K562 (cell line): ENCODE data around the gene GANAB. TPM values are rescaled to one million over a fixed set of nuclear protein-coding genes. Genes with fewer than 3 reads are reported as not detected.

ENCODE experiments used
- ATAC-seq: fragments of 200-7000 bp; cut with Tn5 transposase; 3 replicates; pipeline ENCODE4 v1.9.1; 2020; ENCODE audit warnings: moderate library complexity
- BruUV-seq: library from RNA; stranded (reverse); fragments of 400-500 nt; replicated peaks from 2 replicates; lab custom pipeline; 2021; lab: Mats Ljungman, UMichigan
- CTCF ChIA-PET: fragments of 300-600 bp; formaldehyde crosslinking; extraction: SDS; loops from one replicate; lab custom pipeline; 2021; ENCODE audit warnings: low intra/inter-chr PET ratio; lab: Yijun Ruan, JAX
- POLR2A ChIA-PET: fragments of 300-600, 350-650 bp; sonication (Branson Sonifier 250); formaldehyde crosslinking; extraction: SDS; loops from one replicate; lab custom pipeline; 2021; ENCODE audit warnings: antibody characterized with exemption, inconsistent platforms; lab: Yijun Ruan, JAX
- DNase-seq, 4 experiments: peaks; one replicate each; pipeline versions ENCODE4 v3.0.0 to v3.0.0-alpha.2; 2011 to 2018; ENCODE audit warnings: low spot score in 3 of 4, mixed read lengths in 3 of 4; ENCODE audit errors: extremely low read depth in 1 of 4
- FAIRE-seq: peaks from 2 replicates; lab custom pipeline; 2011; peaks lifted over from hg19 to GRCh38; lab: Jason Lieb, UNC
- H2AFZ ChIP-seq: 2 replicates; pipeline ENCODE4 v1.6.0; 2011; ENCODE audit warnings: low read depth, low read length, control low read depth, inconsistent platforms
- H3K27ac ChIP-seq: fragments of 200-600 bp; 3 replicates; pipeline ENCODE4 v1.8.0; 2011; ENCODE audit warnings: low read depth, mild to moderate bottlenecking, control low read depth, inconsistent platforms, low read length, moderate library complexity, mixed read lengths; ENCODE audit errors: extremely low read depth
- H3K27me3 ChIP-seq, 2 experiments: fragments of 300-600 bp in 1 of 2; 2 replicates in 1 of 2; 3 replicates in 1 of 2; pipeline versions ENCODE4 v1.6.0 to v1.8.0; 2011; ENCODE audit warnings: inconsistent platforms in 2 of 2, low read length in 2 of 2, mild to moderate bottlenecking in 1 of 2, mixed read lengths in 1 of 2, moderate library complexity in 1 of 2; ENCODE audit not compliant: control insufficient read depth in 2 of 2, insufficient read depth in 2 of 2
- H3K36me3 ChIP-seq: fragments of 300-600 bp; 3 replicates; pipeline ENCODE4 v1.8.0; 2011; ENCODE audit warnings: mild to moderate bottlenecking, low read length, inconsistent platforms; ENCODE audit not compliant: control insufficient read depth, insufficient read depth
- H3K4me1 ChIP-seq, 2 experiments: fragments of 200-600 bp in 1 of 2; replicated peaks in 1 of 2; 2 replicates in 1 of 2; 3 replicates in 1 of 2; pipeline versions ENCODE4 v1.5.1 to v1.8.0; 2011; ENCODE audit warnings: inconsistent platforms in 2 of 2, low read length in 2 of 2, mild to moderate bottlenecking in 1 of 2, mixed read lengths in 1 of 2, moderate library complexity in 1 of 2; ENCODE audit not compliant: control insufficient read depth in 2 of 2, insufficient read depth in 2 of 2
- H3K4me2 ChIP-seq: 2 replicates; pipeline ENCODE4 v1.6.1; 2011; ENCODE audit warnings: low read length, control low read depth, inconsistent platforms, mixed read lengths; ENCODE audit not compliant: insufficient read depth
- H3K4me3 ChIP-seq: fragments of 200-600 bp; sonication (generic), shearing (Covaris generic); 2 replicates; pipeline ENCODE4 v1.5.1; 2016; ENCODE audit warnings: control low read depth, inconsistent platforms
- H3K79me2 ChIP-seq: fragments of 200-600 bp; 3 replicates; pipeline ENCODE4 v1.8.0; 2011; ENCODE audit warnings: low read length, inconsistent platforms; ENCODE audit not compliant: control insufficient read depth, insufficient read depth
- H3K9ac ChIP-seq, 2 experiments: 2 replicates each; pipeline versions ENCODE4 v1.6.0 to v1.6.1; 2011; ENCODE audit warnings: low read depth in 2 of 2, low read length in 2 of 2, control low read depth in 1 of 2, inconsistent platforms in 1 of 2, mild to moderate bottlenecking in 1 of 2, mixed read lengths in 1 of 2; ENCODE audit not compliant: insufficient read depth in 1 of 2
- H3K9me1 ChIP-seq: one replicate; pipeline ENCODE4 v1.6.0; 2011; ENCODE audit warnings: inconsistent platforms, mild to moderate bottlenecking, low read length, moderate library complexity; ENCODE audit not compliant: control insufficient read depth, insufficient read depth
- H3K9me3 ChIP-seq: replicated peaks from 2 replicates; pipeline ENCODE4 v1.5.1; 2011; ENCODE audit warnings: low read depth, low read length, inconsistent platforms; ENCODE audit not compliant: control insufficient read depth, insufficient read depth
- H4K20me1 ChIP-seq: replicated peaks from 2 replicates; pipeline ENCODE4 v1.6.1; 2011; ENCODE audit warnings: low read length, inconsistent platforms, mixed read lengths; ENCODE audit not compliant: control insufficient read depth, insufficient read depth
- CREB1 ChIP-seq, 2 experiments: sonication (generic) in 1 of 2; formaldehyde crosslinking in 1 of 2; IDR thresholded peaks; 2 replicates each; pipeline versions ENCODE4 v1.6.1 to v1.8.0; 2012 to 2022; ENCODE audit warnings: inconsistent platforms in 1 of 2, mild to moderate bottlenecking in 1 of 2, missing genetic modification reagents in 1 of 2, moderate library complexity in 1 of 2
- FOXP4 ChIP-seq: sonication (generic); formaldehyde crosslinking; IDR thresholded peaks from 2 replicates; pipeline ENCODE4 v1.8.0; 2022; ENCODE audit warnings: mild to moderate bottlenecking, missing genetic modification reagents, borderline replicate concordance
- KDM5B ChIP-seq: fragments of 200-600 bp; sonication (generic); IDR thresholded peaks from 2 replicates; pipeline ENCODE4 v1.6.1; 2012; ENCODE audit warnings: low read depth, mild to moderate bottlenecking, moderate library complexity, low read length, control low read depth, inconsistent platforms; ENCODE audit not compliant: insufficient replicate concordance
- PCBP2 ChIP-seq: fragments of 200-400 bp; formaldehyde crosslinking; IDR thresholded peaks from 2 replicates; pipeline ENCODE4 v1.6.1; 2018; ENCODE audit warnings: low read length, low read depth, mild to moderate bottlenecking, moderate library complexity; ENCODE audit not compliant: poor library complexity, severe bottlenecking
- RAD51 ChIP-seq: fragments of 450-650 bp; IDR thresholded peaks from 2 replicates; pipeline ENCODE4 v1.7.1; 2016; ENCODE audit warnings: low read depth, mild to moderate bottlenecking, borderline replicate concordance
- RBFOX2 ChIP-seq: fragments of 200-400 bp; formaldehyde crosslinking; IDR thresholded peaks from 2 replicates; pipeline ENCODE4 v1.6.1; 2017; ENCODE audit warnings: low read depth, mild to moderate bottlenecking, low read length, moderate library complexity
- SIN3B ChIP-seq: fragments of 450-650 bp; IDR thresholded peaks from 2 replicates; pipeline ENCODE4 v1.6.1; 2017; ENCODE audit warnings: low read depth, mild to moderate bottlenecking, moderate library complexity
- SRSF3 ChIP-seq: fragments of 200-400 bp; formaldehyde crosslinking; IDR thresholded peaks from 2 replicates; pipeline ENCODE4 v1.6.1; 2016; ENCODE audit warnings: mild to moderate bottlenecking, low read length, moderate library complexity; ENCODE audit not compliant: insufficient read depth
- ZKSCAN1 ChIP-seq: fragments of 150-350 bp; IDR thresholded peaks from 2 replicates; pipeline ENCODE4 v1.6.1; 2016; ENCODE audit warnings: low read depth, low read length
- ZNF197 ChIP-seq: fragments of 200-800 bp; sonication (Bioruptor generic); IDR thresholded peaks from 2 replicates; pipeline ENCODE4 v1.6.1; 2016; ENCODE audit warnings: low read depth, missing genetic modification characterization, missing compliant biosample characterization
- ZNF239 ChIP-seq: fragments of 250-450 bp; sonication (Bioruptor Pico); IDR thresholded peaks from 2 replicates; pipeline ENCODE4 v1.4.0; 2020; ENCODE audit warnings: mild to moderate bottlenecking
- ZNF324 ChIP-seq: fragments of 250-450 bp; sonication (Bioruptor Pico); IDR thresholded peaks from 2 replicates; pipeline ENCODE4 v1.4.0; 2020; ENCODE audit warnings: mild to moderate bottlenecking
- WGBS: fragments of 100-300 bp; shearing (Covaris generic); methylation state at CpG from one replicate; pipeline ENCODE4 v1.1.6; 2016; ENCODE audit warnings: low coverage, mixed read lengths; ENCODE audit not compliant: insufficient coverage; ENCODE audit errors: missing lambda C conversion rate; 5-methylcytosine and 5-hydroxymethylcytosine counted together
- in situ Hi-C: fragments of 300-500 bp; cut with MboI; formaldehyde crosslinking; loops from 4 replicates; pipeline ENCODE4 v1.15.0; 2018; ENCODE audit warnings: inconsistent platforms, mixed read lengths
- intact Hi-C: fragments of 100-400 bp; cut with micrococcal nuclease; formaldehyde crosslinking; loops from 2 replicates; pipeline ENCODE4 v1.14.2; 2022
- polyA plus RNA-seq, 8 experiments: library from polyadenylated mRNA; depleted of rRNA in 4 of 8; stranded (reverse) in 5 of 8; unstranded in 3 of 8; fragments of >200 nt; fragmentation: Nextera tagmentation in 2 of 8; fragmentation: Illumina TruSeq in 1 of 8; extraction: Ambion mirVana in 2 of 8; extraction: Trizol in 1 of 8; gene quantifications; 2 replicates each; pipeline versions ENCODE4 v1.2.1 to v1.2.3, GENCODE V29; 2011 to 2014; ENCODE audit warnings: inconsistent platforms in 1 of 8, missing spikeins in 1 of 8
- total RNA-seq, 7 experiments: library from RNA; depleted of rRNA in 6 of 7; stranded (reverse); fragments of >200 nt in 6 of 7; fragmentation: Illumina TruSeq in 2 of 7; extraction: Trizol in 2 of 7; gene quantifications; 2 replicates each; pipeline versions ENCODE4 v1.2.1 to v1.2.3, GENCODE V29; 2011 to 2021; ENCODE audit warnings: low replicate concordance in 1 of 7

GANAB gene
- total and polyA plus RNA-seq, 9 of the 15 experiments (the other 6 are each of a cell fraction or from before 2014, with no cell fraction given), result 6.5 to 284 (median 161) TPM

DNA sequence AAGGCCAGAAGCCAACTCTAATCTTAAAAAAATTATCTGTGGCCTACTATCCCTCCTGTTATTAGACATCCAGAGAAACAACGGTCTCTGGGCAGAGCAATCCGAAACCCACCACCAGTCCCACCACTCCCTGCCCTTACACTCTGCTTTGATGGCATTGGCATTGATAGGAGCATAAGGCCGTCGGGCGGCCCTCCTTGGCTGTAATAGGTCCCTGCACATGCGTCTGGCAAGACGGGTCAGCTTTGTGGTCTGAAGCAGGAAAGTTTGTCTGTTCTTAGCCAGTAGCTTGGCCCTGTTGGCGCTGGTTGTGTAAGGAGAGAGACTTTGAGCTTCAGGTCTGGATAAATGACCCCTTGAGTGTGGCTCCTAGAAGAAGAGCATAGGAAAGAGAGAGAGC is 51.3 kb downstream of the GANAB start:
- DNase-seq, result no peak
- H4K20me1 ChIP-seq, result no peaks in the 10 kb centered on the region
- H3K36me3 ChIP-seq, result peaks cover 73% of the 10 kb centered on the region
- POLR2A ChIA-PET, result interaction anchor here (0.6 kb wide), 1 partner anchor 28 kb away, joined by 3 read pairs; no protein-coding TSS in a partner anchor
- intact Hi-C loops, result loop anchor here (10.0 kb wide), 1 partner anchor 290 kb away; the partner anchor contains the start of gene SLC3A2
- H3K4me1 ChIP-seq, result peaks cover 24 to 32% of the 10 kb centered on the region in 2 experiments
- in situ Hi-C loops, result no loop called here
- no peak for ATAC-seq
- H3K27me3 ChIP-seq, result no peaks in the 10 kb centered on the region
- H3K9me1 ChIP-seq, result no peaks in the 10 kb centered on the region
- TF ChIP-seq RBFOX2, result 0 out of 2 replicates have a peak, but pooled peaks have one; percentile 12
- TF ChIP-seq ZNF324 (CRISPR knock-in tag), result no peak
- no peak overlapping the region for H2AFZ ChIP-seq
- no peaks in the 10 kb centered on the region for H3K9me3 ChIP-seq
- no peak overlapping the region; a peak in 1 of 4 replicates for H3K9ac ChIP-seq
- BruUV-seq, result no TSS peak
- CTCF ChIA-PET, result no interaction called here
- WGBS, result 83% methylated on average over 8 of the region's 8 CpGs
- no peak overlapping the region for H3K4me2 ChIP-seq
- H3K27ac ChIP-seq, result no peak overlapping the region
- H3K79me2 ChIP-seq, result peaks cover 58% of the 10 kb centered on the region
- H3K4me3 ChIP-seq, result no peak overlapping the region
- no peak for FAIRE-seq

GRCh38 chr11:62593434-62594044 is 52.9 kb downstream of the GANAB start:
- Histone ChIP-seq H3K9me1 (no peaks in the 10 kb centered on the region), H3K36me3 (peaks cover 71% of the 10 kb centered on the region), H3K4me2 (peak overlapping the region; percentile 16; the same call in 1 of the 2 replicates), H3K9ac (peak overlapping the region in 1 of 2 experiments; percentile 72; a peak in 2 of 4 replicates), H3K4me3 (no peak overlapping the region), H2AFZ (no peak overlapping the region), H4K20me1 (no peaks in the 10 kb centered on the region), H3K4me1 (peaks cover 26 to 28% of the 10 kb centered on the region in 2 experiments), H3K27me3 (no peaks in the 10 kb centered on the region), H3K27ac (peak overlapping the region; percentile 23; the same call in 1 of the 3 replicates), H3K79me2 (peaks cover 56% of the 10 kb centered on the region), H3K9me3 (no peaks in the 10 kb centered on the region)
- 47% methylated on average over 7 of the region's 13 CpGs for WGBS
- ChIA-PET POLR2A (interaction anchor here (0.6 to 2.9 kb wide), 12 partner anchors 7 to 212 kb away, joined by 3 to 45 read pairs (median 4); partner anchors contain the start of genes C11orf98, CSKMT, MTA2 and NXF1), CTCF (interaction anchor here (0.8 kb wide), 1 partner anchor 177 kb away, joined by 3 read pairs; no protein-coding TSS in a partner anchor)
- ATAC-seq (peak; percentile 73), DNase-seq (peak; percentile 49 to 89 (median 61)), FAIRE-seq (peak; percentile 86)
- intact Hi-C loops (loop anchor here (2.0 to 10.0 kb wide), 5 partner anchors 99 to 291 kb away; partner anchors contain the start of genes HNRNPUL2, SLC3A2 and TTC9C), in situ Hi-C loops (no loop called here)
- BruUV-seq, result no TSS peak
- TF ChIP-seq ZKSCAN1 (no peak), FOXP4 (CRISPR knock-in tag) (no peak), RAD51 (no peak), SRSF3 (no peak), ZNF197 (CRISPR knock-in tag) (no peak), SIN3B (0 out of 2 replicates have a peak, but pooled peaks have one; percentile 11), KDM5B (no peak), CREB1 (IDR thresholded peaks at IDR 0.05) (no peak), CREB1 (CRISPR knock-in tag; IDR thresholded peaks at IDR 0.05) (no peak), ZNF239 (no peak), PCBP2 (no peak)
